Right lobe of liver (tissue), 4 donors: ENCODE results near the gene DUSP15.

Experiments
- POLR2A ChIP-seq: fragments of 450-650 bp; IDR thresholded peaks from one replicate; pipeline ENCODE4 v1.6.1; 2017; ENCODE audit warnings: antibody characterized with exemption, mild to moderate bottlenecking
- TF ChIP-seq, protein P1 (sequence below), 4 donors: fragments of 200-600 bp in 3 of 4; fragments of 450-650 bp in 1 of 4; IDR thresholded peaks; one replicate each; pipeline versions ENCODE4 v1.5.1 to v1.8.0; 2016 to 2022; ENCODE audit warnings: antibody characterized with exemption in 4 of 4, mild to moderate bottlenecking in 2 of 4
- donor health status: DM: no; HTN: no; CAD: no.
- donor health status: DM: no; HTN: no; CAD: no.
- donor health status: DM: no; HTN: yes; CAD: no.

- TF ChIP-seq, protein P1, sequence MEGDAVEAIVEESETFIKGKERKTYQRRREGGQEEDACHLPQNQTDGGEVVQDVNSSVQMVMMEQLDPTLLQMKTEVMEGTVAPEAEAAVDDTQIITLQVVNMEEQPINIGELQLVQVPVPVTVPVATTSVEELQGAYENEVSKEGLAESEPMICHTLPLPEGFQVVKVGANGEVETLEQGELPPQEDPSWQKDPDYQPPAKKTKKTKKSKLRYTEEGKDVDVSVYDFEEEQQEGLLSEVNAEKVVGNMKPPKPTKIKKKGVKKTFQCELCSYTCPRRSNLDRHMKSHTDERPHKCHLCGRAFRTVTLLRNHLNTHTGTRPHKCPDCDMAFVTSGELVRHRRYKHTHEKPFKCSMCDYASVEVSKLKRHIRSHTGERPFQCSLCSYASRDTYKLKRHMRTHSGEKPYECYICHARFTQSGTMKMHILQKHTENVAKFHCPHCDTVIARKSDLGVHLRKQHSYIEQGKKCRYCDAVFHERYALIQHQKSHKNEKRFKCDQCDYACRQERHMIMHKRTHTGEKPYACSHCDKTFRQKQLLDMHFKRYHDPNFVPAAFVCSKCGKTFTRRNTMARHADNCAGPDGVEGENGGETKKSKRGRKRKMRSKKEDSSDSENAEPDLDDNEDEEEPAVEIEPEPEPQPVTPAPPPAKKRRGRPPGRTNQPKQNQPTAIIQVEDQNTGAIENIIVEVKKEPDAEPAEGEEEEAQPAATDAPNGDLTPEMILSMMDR (IDR thresholded peaks at IDR 0.05) = no peak
- TF ChIP-seq POLR2A = no peak
These were observed 29.2 kb downstream of the DUSP15 start for GRCh38 chr20:31840906-31841816.
